Duodenal mucosa (tissue), 2 donors: ENCODE measurements around the gene EML1.

Experiments used
- H3K27ac ChIP-seq: one replicate; pipeline ENCODE4 v1.7.0; 2013; ENCODE audit warnings: low read depth, low read length
- H3K27me3 ChIP-seq, 2 donors: one replicate each; pipeline ENCODE4 v1.7.0; 2013; ENCODE audit warnings: low read length in 2 of 2, control low read depth in 1 of 2; ENCODE audit not compliant: insufficient read depth in 2 of 2, control insufficient read depth in 1 of 2
- H3K36me3 ChIP-seq, 2 donors: one replicate each; pipeline ENCODE4 v1.7.0; 2013; ENCODE audit warnings: low read length in 2 of 2, control low read depth in 1 of 2; ENCODE audit not compliant: insufficient read depth in 2 of 2, control insufficient read depth in 1 of 2
- H3K4me1 ChIP-seq, 2 donors: one replicate each; pipeline ENCODE4 v1.7.0; 2013; ENCODE audit warnings: low read length in 2 of 2, control low read depth in 1 of 2; ENCODE audit not compliant: insufficient read depth in 2 of 2, control insufficient read depth in 1 of 2
- H3K4me3 ChIP-seq, 2 donors: one replicate each; pipeline ENCODE4 v1.7.0; 2013; ENCODE audit warnings: low read length in 2 of 2, low read depth in 1 of 2
- H3K9ac ChIP-seq, 2 donors: one replicate each; pipeline ENCODE4 v1.7.0; 2013; ENCODE audit warnings: low read length in 2 of 2, low read depth in 1 of 2
- H3K9me3 ChIP-seq, 2 donors: one replicate each; pipeline ENCODE4 v1.7.0; 2013; ENCODE audit warnings: low read length in 2 of 2, control low read depth in 1 of 2; ENCODE audit not compliant: control insufficient read depth in 1 of 2

Gene EML1

GRCh38 chr14:99968191-99968920 is 175.1 kb downstream of the EML1 start:
- no peak overlapping the region for H3K27ac ChIP-seq
- no peaks in the 10 kb centered on the region for H3K9me3 ChIP-seq
- no peak overlapping the region for H3K9ac ChIP-seq
- H3K27me3 ChIP-seq: peaks cover 12 to 14% of the 10 kb centered on the region in 2 donors
- no peaks in the 10 kb centered on the region for H3K36me3 ChIP-seq
- H3K4me1 ChIP-seq: peaks cover 6 to 12% of the 10 kb centered on the region in 2 donors
- no peak overlapping the region for H3K4me3 ChIP-seq

- Histone ChIP-seq H3K4me3 (no peak overlapping the region), H3K4me1 (peaks cover 6 to 12% of the 10 kb centered on the region in 2 donors), H3K9me3 (no peaks in the 10 kb centered on the region), H3K9ac (no peak overlapping the region), H3K27me3 (peaks cover 12 to 14% of the 10 kb centered on the region in 2 donors), H3K36me3 (no peaks in the 10 kb centered on the region), H3K27ac (no peak overlapping the region)
Measured at GRCh38 chr14:99968941-99969340, 175.7 kb downstream of the EML1 start.

- Histone ChIP-seq H3K27me3 (peaks cover 12 to 14% of the 10 kb centered on the region in 2 donors), H3K9ac (no peak overlapping the region), H3K9me3 (no peaks in the 10 kb centered on the region), H3K4me1 (peaks cover 6 to 12% of the 10 kb centered on the region in 2 donors), H3K27ac (no peak overlapping the region), H3K4me3 (no peak overlapping the region), H3K36me3 (no peaks in the 10 kb centered on the region)
Measured at GRCh38 chr14:99969673-99970322, 176.6 kb downstream of the EML1 start.

GRCh38 chr14:99971087-99971940 is 178.1 kb downstream of the EML1 start:
- Histone ChIP-seq H3K27me3 (peaks cover 12 to 14% of the 10 kb centered on the region in 2 donors), H3K4me3 (peak overlapping the region in 1 of 2 donors; percentile 79), H3K36me3 (no peaks in the 10 kb centered on the region), H3K9me3 (peaks cover 0 to 4% of the 10 kb centered on the region in 2 donors), H3K27ac (no peak overlapping the region), H3K9ac (no peak overlapping the region), H3K4me1 (peaks cover 6 to 12% of the 10 kb centered on the region in 2 donors)

GRCh38 chr14:99971941-99972747 is 178.9 kb downstream of the EML1 start:
- Histone ChIP-seq H3K9me3 (peaks cover 0 to 4% of the 10 kb centered on the region in 2 donors), H3K9ac (peak overlapping the region; percentile 54 to 79), H3K27ac (no peak overlapping the region), H3K4me1 (peaks cover 6 to 12% of the 10 kb centered on the region in 2 donors), H3K4me3 (peak overlapping the region; percentile 48 to 79), H3K36me3 (no peaks in the 10 kb centered on the region), H3K27me3 (peaks cover 12 to 14% of the 10 kb centered on the region in 2 donors)

- peaks cover 12 to 14% of the 10 kb centered on the region in 2 donors for H3K27me3 ChIP-seq
- peaks cover 6 to 12% of the 10 kb centered on the region in 2 donors for H3K4me1 ChIP-seq
- H3K4me3 ChIP-seq: peak overlapping the region; percentile 48 to 79
- H3K27ac ChIP-seq: no peak overlapping the region
- H3K9ac ChIP-seq: peak overlapping the region in 1 of 2 donors; percentile 54
- H3K9me3 ChIP-seq: peaks cover 0 to 4% of the 10 kb centered on the region in 2 donors
- no peaks in the 10 kb centered on the region for H3K36me3 ChIP-seq
Measured at GRCh38 chr14:99972748-99973466, 179.7 kb downstream of the EML1 start.

DNA sequence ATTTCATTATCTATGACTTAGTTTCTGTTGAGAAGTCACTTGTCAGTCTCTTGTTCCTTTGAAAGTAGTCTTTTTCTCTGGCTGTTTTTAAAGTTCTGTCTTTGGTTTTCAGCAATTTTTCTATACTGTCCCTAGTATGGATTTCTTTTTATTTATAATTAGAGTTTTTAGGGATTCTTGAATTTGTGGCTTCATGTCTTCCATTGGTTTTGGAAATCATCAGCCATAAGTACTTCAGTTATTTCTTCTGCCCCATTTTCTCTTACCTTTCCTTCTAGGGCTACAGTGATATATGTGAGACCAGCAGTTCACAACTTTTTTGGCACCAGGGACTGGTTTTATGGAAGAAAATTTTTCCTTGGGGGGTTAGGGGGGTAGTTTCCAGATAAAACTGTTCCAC is 182.0 kb downstream of the EML1 start:
- peaks cover 6 to 12% of the 10 kb centered on the region in 2 donors for H3K4me1 ChIP-seq
- peaks cover 1 to 4% of the 10 kb centered on the region in 2 donors for H3K27me3 ChIP-seq
- no peak overlapping the region for H3K4me3 ChIP-seq
- no peaks in the 10 kb centered on the region for H3K36me3 ChIP-seq
- H3K9me3 ChIP-seq: peaks cover 0 to 4% of the 10 kb centered on the region in 2 donors
- H3K9ac ChIP-seq: no peak overlapping the region
- no peak overlapping the region for H3K27ac ChIP-seq

DNA sequence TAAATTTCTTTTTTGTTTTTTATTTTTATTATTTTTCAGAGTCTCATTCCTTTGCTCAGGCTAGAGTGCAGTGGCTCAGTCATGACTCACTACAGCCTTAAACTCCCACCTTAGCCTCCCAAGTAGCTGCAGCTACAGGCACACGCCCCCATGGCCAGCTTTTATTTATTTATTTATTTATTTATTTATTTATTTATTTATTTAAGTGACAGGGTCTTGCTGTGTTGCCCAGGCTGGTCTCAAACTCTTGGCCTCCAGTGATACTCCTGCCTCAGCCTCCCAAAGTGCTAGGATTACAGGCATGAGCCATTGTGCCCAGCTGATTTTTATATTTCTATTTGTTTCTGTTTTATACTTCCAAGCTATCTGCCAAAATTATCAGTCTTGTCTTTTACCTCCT is 182.8 kb downstream of the EML1 start:
- no peak overlapping the region for H3K4me3 ChIP-seq
- no peaks in the 10 kb centered on the region for H3K36me3 ChIP-seq
- peaks cover 0 to 3% of the 10 kb centered on the region in 2 donors for H3K27me3 ChIP-seq
- H3K9ac ChIP-seq: no peak overlapping the region
- no peak overlapping the region for H3K27ac ChIP-seq
- peaks cover 0 to 4% of the 10 kb centered on the region in 2 donors for H3K9me3 ChIP-seq
- peaks cover 6 to 9% of the 10 kb centered on the region in 2 donors for H3K4me1 ChIP-seq

- Histone ChIP-seq H3K4me3 (no peak overlapping the region), H3K27ac (no peak overlapping the region), H3K9me3 (peaks cover 0 to 4% of the 10 kb centered on the region in 2 donors), H3K36me3 (no peaks in the 10 kb centered on the region), H3K9ac (no peak overlapping the region), H3K4me1 (peaks cover 6 to 8% of the 10 kb centered on the region in 2 donors), H3K27me3 (peaks cover 0 to 3% of the 10 kb centered on the region in 2 donors)
Measured at GRCh38 chr14:99976681-99977080, 183.5 kb downstream of the EML1 start.
